IMR-90 (cell line): ENCODE data around the gene ROBO3. TPM values are rescaled to one million over a fixed set of nuclear protein-coding genes. Genes with fewer than 3 reads are reported as not detected.

Source experiments
- ATAC-seq: fragments of 200-7000 bp; cut with Tn5 transposase; 2 replicates; pipeline ENCODE4 v1.9.1; 2020; ENCODE audit warnings: low read depth, mild to moderate bottlenecking, moderate library complexity
- BruUV-seq: library from RNA; stranded (reverse); fragments of 400-500 nt; replicated peaks from 2 replicates; lab custom pipeline; 2021; lab: Mats Ljungman, UMichigan
- CTCF ChIA-PET: fragments of 300-600 bp; formaldehyde crosslinking; extraction: SDS; loops from one replicate; lab custom pipeline; 2021; ENCODE audit warnings: antibody characterized with exemption; lab: Yijun Ruan, JAX
- POLR2A ChIA-PET: fragments of 300-600 bp; sonication (Branson Sonifier 250); formaldehyde crosslinking; loops from one replicate; lab custom pipeline; 2022; ENCODE audit warnings: antibody characterized with exemption; ENCODE audit not compliant: unreplicated experiment; lab: Charles Lee
- DNase-seq: peaks from one replicate; pipeline ENCODE4 v3.0.0; 2013
- H2AFZ ChIP-seq: replicated peaks from 2 replicates; pipeline ENCODE3; 2013; ENCODE audit warnings: low read length, mild to moderate bottlenecking; ENCODE audit not compliant: poor library complexity
- H2AK5ac ChIP-seq: 2 replicates; pipeline ENCODE4 v1.6.1; 2013; ENCODE audit warnings: low read depth, low read length, inconsistent platforms
- H2AK9ac ChIP-seq: replicated peaks from 2 replicates; pipeline ENCODE3; 2013; ENCODE audit warnings: mild to moderate bottlenecking, low read depth, low read length, moderate library complexity; ENCODE audit not compliant: poor library complexity
- H2BK120ac ChIP-seq: 2 replicates; pipeline ENCODE4 v1.6.1; 2013; ENCODE audit warnings: low read depth, low read length, inconsistent platforms
- H2BK15ac ChIP-seq: 3 replicates; pipeline ENCODE4 v1.6.1; 2013; ENCODE audit warnings: low read depth, low read length, inconsistent platforms
- H2BK20ac ChIP-seq: 2 replicates; pipeline ENCODE4 v1.6.1; 2013; ENCODE audit warnings: low read depth, mild to moderate bottlenecking, inconsistent platforms, low read length, moderate library complexity
- H2BK5ac ChIP-seq: 2 replicates; pipeline ENCODE4 v1.6.1; 2013; ENCODE audit warnings: mild to moderate bottlenecking, low read depth, low read length, inconsistent platforms; ENCODE audit not compliant: poor library complexity, severe bottlenecking
- H3K14ac ChIP-seq: replicated peaks from 2 replicates; pipeline ENCODE4 v1.6.1; 2013; ENCODE audit warnings: low read depth, low read length, inconsistent platforms
- H3K18ac ChIP-seq: 2 replicates; pipeline ENCODE4 v1.6.1; 2013; ENCODE audit warnings: low read depth, low read length, control low read depth
- H3K23ac ChIP-seq: 2 replicates; pipeline ENCODE4 v1.6.1; 2013; ENCODE audit warnings: low read depth, low read length, inconsistent platforms
- H3K27ac ChIP-seq: 2 replicates; pipeline ENCODE4 v1.5.1; 2013; ENCODE audit warnings: mild to moderate bottlenecking, control low read depth, low read length; ENCODE audit not compliant: insufficient read depth
- H3K27me3 ChIP-seq: 2 replicates; pipeline ENCODE4 v1.6.1; 2013; ENCODE audit warnings: low read length; ENCODE audit not compliant: control insufficient read depth, insufficient read depth
- H3K36me3 ChIP-seq: 2 replicates; pipeline ENCODE4 v1.6.1; 2013; ENCODE audit warnings: low read length, mixed read lengths; ENCODE audit not compliant: control insufficient read depth, insufficient read depth
- H3K4ac ChIP-seq: 2 replicates; pipeline ENCODE4 v1.6.1; 2013; ENCODE audit warnings: low read depth, low read length, inconsistent platforms
- H3K4me1 ChIP-seq: 2 replicates; pipeline ENCODE4 v1.6.1; 2013; ENCODE audit warnings: low read length, mixed read lengths; ENCODE audit not compliant: control insufficient read depth, insufficient read depth
- H3K4me2 ChIP-seq: 2 replicates; pipeline ENCODE4 v1.6.1; 2013; ENCODE audit warnings: low read depth, mild to moderate bottlenecking, control low read depth, low read length, moderate library complexity
- H3K4me3 ChIP-seq: 2 replicates; pipeline ENCODE4 v1.5.1; 2013; ENCODE audit warnings: low read depth, mild to moderate bottlenecking, control low read depth, low read length, moderate library complexity; ENCODE audit not compliant: insufficient read depth
- H3K56ac ChIP-seq: 2 replicates; pipeline ENCODE4 v1.6.1; 2013; ENCODE audit warnings: low read length, inconsistent platforms; ENCODE audit not compliant: insufficient read depth; ENCODE audit errors: extremely low read depth
- H3K79me1 ChIP-seq, 2 experiments: 2 replicates each; pipeline ENCODE4 v1.6.1; 2013; ENCODE audit warnings: low read length in 2 of 2, inconsistent platforms in 1 of 2, low read depth in 1 of 2
- H3K9ac ChIP-seq: 2 replicates; pipeline ENCODE4 v1.6.1; 2013; ENCODE audit warnings: low read depth, low read length, control low read depth
- H3K9me1 ChIP-seq: 2 replicates; pipeline ENCODE4 v1.6.1; 2013; ENCODE audit warnings: low read length, inconsistent platforms; ENCODE audit not compliant: insufficient read depth
- H3K9me3 ChIP-seq: 2 replicates; pipeline ENCODE4 v1.6.1; 2013; ENCODE audit warnings: low read length; ENCODE audit not compliant: control insufficient read depth, insufficient read depth
- H4K20me1 ChIP-seq: 2 replicates; pipeline ENCODE4 v1.6.1; 2013; ENCODE audit warnings: low read length, inconsistent platforms; ENCODE audit not compliant: insufficient read depth
- H4K5ac ChIP-seq: 2 replicates; pipeline ENCODE4 v1.6.1; 2013; ENCODE audit warnings: mild to moderate bottlenecking, low read depth, low read length, control low read depth
- H4K8ac ChIP-seq, 2 experiments: 2 replicates each; pipeline ENCODE4 v1.6.1; 2013; ENCODE audit warnings: low read depth in 2 of 2, low read length in 2 of 2, control low read depth in 1 of 2, inconsistent platforms in 1 of 2
- H4K91ac ChIP-seq: 2 replicates; pipeline ENCODE4 v1.6.1; 2013; ENCODE audit warnings: low read depth, low read length, inconsistent platforms; ENCODE audit not compliant: insufficient read depth
- CHD1 ChIP-seq: IDR thresholded peaks from 2 replicates; pipeline ENCODE4 v1.6.1; 2012; ENCODE audit warnings: low read depth, low read length, improper control_type of control experiment
- FOS ChIP-seq: fragments of 150-350 bp; IDR thresholded peaks from 2 replicates; pipeline ENCODE4 v1.6.1; 2016; ENCODE audit warnings: low read depth, low read length
- MAZ ChIP-seq: IDR thresholded peaks from 2 replicates; pipeline ENCODE4 v1.6.1; 2012; ENCODE audit warnings: low read depth, mild to moderate bottlenecking, low read length, improper control_type of control experiment, moderate library complexity, borderline replicate concordance
- NFE2L2 ChIP-seq: fragments of 150-350 bp; IDR thresholded peaks from 2 replicates; pipeline ENCODE4 v1.6.1; 2016; ENCODE audit warnings: low read depth, mild to moderate bottlenecking, low read length
- POLR2A ChIP-seq: IDR thresholded peaks from 2 replicates; pipeline ENCODE4 v1.6.1; 2012; ENCODE audit warnings: mild to moderate bottlenecking, low read depth, low read length
- RCOR1 ChIP-seq: IDR thresholded peaks from 2 replicates; pipeline ENCODE4 v1.6.1; 2012; ENCODE audit warnings: mild to moderate bottlenecking, low read length, improper control_type of control experiment; ENCODE audit not compliant: insufficient replicate concordance
- RFX5 ChIP-seq: IDR thresholded peaks from 2 replicates; pipeline ENCODE4 v1.8.0; 2012; ENCODE audit warnings: low read depth, mild to moderate bottlenecking, low read length, moderate library complexity
- SMC3 ChIP-seq: fragments of 150-350 bp; IDR thresholded peaks from 2 replicates; pipeline ENCODE4 v1.6.1; 2016; ENCODE audit warnings: low read depth, mild to moderate bottlenecking, antibody characterized with exemption, low read length, moderate library complexity
- WGBS, 2 experiments: methylation state at CpG; one replicate each; pipeline versions ENCODE4 v1.1.5 to v1.1.7; 2013; ENCODE audit warnings: missing lambda C conversion rate in 2 of 2; ENCODE audit not compliant: insufficient read length in 1 of 2; ENCODE audit errors: extremely low coverage in 2 of 2; 5-methylcytosine and 5-hydroxymethylcytosine counted together
- dilution Hi-C: fragments of 300-500 bp; cut with HindIII; formaldehyde crosslinking; loops from one replicate; pipeline ENCODE4 v1.14.3; 2018; ENCODE audit warnings: low sequenced_read_pairs; ENCODE audit not compliant: unreplicated experiment
- in situ Hi-C: fragments of 300-500 bp; cut with MboI; formaldehyde crosslinking; loops from 3 replicates; pipeline ENCODE4 v1.14.3; 2019; ENCODE audit warnings: low sequenced_read_pairs, inconsistent platforms, mixed read lengths
- intact Hi-C: fragments of 100-400 bp; cut with micrococcal nuclease; formaldehyde crosslinking; loops from 2 replicates; pipeline ENCODE4 v1.10.0; 2022
- polyA plus RNA-seq, 3 experiments: library from polyadenylated mRNA; depleted of rRNA; stranded (reverse); fragments of >200 nt; gene quantifications; 2 replicates each; pipeline ENCODE4 v1.2.3, GENCODE V29; 2012; ENCODE audit warnings: low replicate concordance in 1 of 3
- total RNA-seq: library from RNA; depleted of rRNA; stranded (reverse); fragments of >200 nt; gene quantifications from 2 replicates; pipeline ENCODE4 v1.2.3, GENCODE V29; 2012
- TF ChIP-seq, protein P1 (sequence below): conservative IDR thresholded peaks from 2 replicates; pipeline ENCODE4 v1.5.1; 2012; ENCODE audit warnings: mild to moderate bottlenecking, low read depth, low read length, improper control_type of control experiment

The ROBO3 gene
- total and polyA plus RNA-seq, 2 of the 4 experiments (the other 2 are of a cell fraction), result 12.0 to 54.1 TPM

DNA sequence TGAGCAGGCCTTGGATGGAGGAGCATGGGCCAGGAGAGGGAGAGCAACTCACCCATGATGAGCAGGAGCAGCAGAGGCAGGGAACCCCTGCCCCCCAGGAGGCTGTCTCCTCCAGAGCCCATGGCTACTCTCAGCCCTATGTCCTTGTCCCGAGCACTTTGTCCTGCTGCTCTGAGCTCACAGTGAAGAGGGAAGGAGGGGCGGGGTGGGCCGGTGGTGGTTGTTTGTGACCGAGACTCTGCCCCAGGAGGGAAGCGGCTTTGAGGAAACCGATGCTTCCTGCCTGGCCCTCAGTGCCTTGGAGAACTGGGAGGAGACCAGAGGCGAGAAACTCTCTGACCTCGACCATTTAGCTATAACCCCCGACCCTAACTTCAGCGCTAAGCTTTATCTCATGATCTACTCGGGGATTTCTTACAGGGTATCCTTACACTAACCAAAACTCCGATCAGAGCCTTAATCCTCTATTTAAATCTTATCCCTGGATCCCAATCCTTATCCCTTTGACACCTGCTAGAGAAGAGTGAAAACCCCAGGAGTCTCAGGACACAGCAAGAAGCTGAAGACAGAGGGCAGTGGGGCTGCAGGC, 32.5 kb downstream of the ROBO3 start, which contains the start of gene ROBO4:
Gene ROBO4 (minus strand): TSS at position 192 of the 589 bp plus-strand sequence. CDS start 70 bp downstream, at position 122.
- 40% methylated on average over 1 of the region's 12 CpGs; no CpG with 5 or more reads in 1 of the 2 experiments for WGBS, 2 experiments
- ATAC-seq (no peak), DNase-seq (no peak)

More for the DNA sequence above, 32.5 kb downstream of the ROBO3 start, which contains the start of gene ROBO4:
- H3K9ac ChIP-seq, result peak within 1 kb of the TSS; percentile 29; the same call in 1 of the 2 replicates
- H3K23ac ChIP-seq, result peak within 1 kb of the TSS; percentile 89
- peak within 1 kb of the TSS; percentile 97 for H2AK5ac ChIP-seq
- H2AK9ac ChIP-seq, result peak within 1 kb of the TSS; percentile 97
- H3K36me3 ChIP-seq, result no peaks in the 10 kb centered on the region
- H3K4ac ChIP-seq, result peak within 1 kb of the TSS; percentile 99
- peak within 1 kb of the TSS; percentile 96 for H4K91ac ChIP-seq
- intact Hi-C loops (no loop called here), in situ Hi-C loops (no loop called here), dilution Hi-C loops (no loop called here)
- peak within 1 kb of the TSS; percentile 90 for H2AFZ ChIP-seq
- H3K4me2 ChIP-seq, result peak within 1 kb of the TSS; percentile 62
- CTCF ChIA-PET, result interaction anchor here (1.8 kb wide), 1 partner anchor 22 kb away, joined by 7 read pairs; no protein-coding TSS in a partner anchor
- H2BK20ac ChIP-seq, result peak within 1 kb of the TSS; percentile 98
- peak within 1 kb of the TSS; percentile 96 for H3K14ac ChIP-seq
- TF ChIP-seq POLR2A (no peak), FOS (no peak), NFE2L2 (no peak), RCOR1 (no peak), MAZ (no peak), RFX5 (no peak), SMC3 (no peak), CHD1 (no peak)
- TF ChIP-seq, protein P1, sequence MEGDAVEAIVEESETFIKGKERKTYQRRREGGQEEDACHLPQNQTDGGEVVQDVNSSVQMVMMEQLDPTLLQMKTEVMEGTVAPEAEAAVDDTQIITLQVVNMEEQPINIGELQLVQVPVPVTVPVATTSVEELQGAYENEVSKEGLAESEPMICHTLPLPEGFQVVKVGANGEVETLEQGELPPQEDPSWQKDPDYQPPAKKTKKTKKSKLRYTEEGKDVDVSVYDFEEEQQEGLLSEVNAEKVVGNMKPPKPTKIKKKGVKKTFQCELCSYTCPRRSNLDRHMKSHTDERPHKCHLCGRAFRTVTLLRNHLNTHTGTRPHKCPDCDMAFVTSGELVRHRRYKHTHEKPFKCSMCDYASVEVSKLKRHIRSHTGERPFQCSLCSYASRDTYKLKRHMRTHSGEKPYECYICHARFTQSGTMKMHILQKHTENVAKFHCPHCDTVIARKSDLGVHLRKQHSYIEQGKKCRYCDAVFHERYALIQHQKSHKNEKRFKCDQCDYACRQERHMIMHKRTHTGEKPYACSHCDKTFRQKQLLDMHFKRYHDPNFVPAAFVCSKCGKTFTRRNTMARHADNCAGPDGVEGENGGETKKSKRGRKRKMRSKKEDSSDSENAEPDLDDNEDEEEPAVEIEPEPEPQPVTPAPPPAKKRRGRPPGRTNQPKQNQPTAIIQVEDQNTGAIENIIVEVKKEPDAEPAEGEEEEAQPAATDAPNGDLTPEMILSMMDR, result no peak
- peaks cover 7 to 26% of the 10 kb centered on the region in 2 experiments; a peak in 3 of 4 replicates for H3K79me1 ChIP-seq
- H3K56ac ChIP-seq, result peak within 1 kb of the TSS; percentile 82
- H3K9me3 ChIP-seq, result no peaks in the 10 kb centered on the region
- no peak within 1 kb of the TSS for H3K4me3 ChIP-seq
- no peaks in the 10 kb centered on the region for H3K27me3 ChIP-seq
- no peaks in the 10 kb centered on the region for H4K20me1 ChIP-seq
- H3K4me1 ChIP-seq, result peaks cover 39% of the 10 kb centered on the region
- peak within 1 kb of the TSS; percentile 100 for H2BK15ac ChIP-seq
- POLR2A ChIA-PET, result interaction anchor here (1.1 to 1.2 kb wide), 2 partner anchors 22 to 56 kb away, joined by 3 read pairs; no protein-coding TSS in a partner anchor
- no TSS peak for BruUV-seq
- H3K27ac ChIP-seq, result peak within 1 kb of the TSS; percentile 93
- H3K9me1 ChIP-seq, result peaks cover 42% of the 10 kb centered on the region
- H2BK120ac ChIP-seq, result peak within 1 kb of the TSS; percentile 98
- peak within 1 kb of the TSS; percentile 94 for H4K5ac ChIP-seq
- peak within 1 kb of the TSS; percentile 86 to 97 for H4K8ac ChIP-seq
- H2BK5ac ChIP-seq, result peak within 1 kb of the TSS; percentile 97
- peak within 1 kb of the TSS; percentile 87 for H3K18ac ChIP-seq
